Stimulated activated CD8-positive, alpha-beta memory T cell treated with anti-CD3 and anti-CD28 coated beads, Interleukin-12 subunit alpha, Interleukin-12 subunit beta, amount 100 ng/mL, for 24 hours (primary cell): Measurements from ENCODE around the gene VAX1.
"Not testable (repeated sequence)": the region's sequence is repeated elsewhere in the genome, so short reads cannot be mapped to it uniquely, and the experiment has no call there.

Experiments used
- DNase-seq: peaks from one replicate; pipeline ENCODE4 v3.0.0-alpha.2; 2020; ENCODE audit errors: extremely low read depth

Gene VAX1

GRCh38 chr10:117135480-117136140 lies 2.5 kb downstream of the VAX1 start:
- no peak for DNase-seq

DNA sequence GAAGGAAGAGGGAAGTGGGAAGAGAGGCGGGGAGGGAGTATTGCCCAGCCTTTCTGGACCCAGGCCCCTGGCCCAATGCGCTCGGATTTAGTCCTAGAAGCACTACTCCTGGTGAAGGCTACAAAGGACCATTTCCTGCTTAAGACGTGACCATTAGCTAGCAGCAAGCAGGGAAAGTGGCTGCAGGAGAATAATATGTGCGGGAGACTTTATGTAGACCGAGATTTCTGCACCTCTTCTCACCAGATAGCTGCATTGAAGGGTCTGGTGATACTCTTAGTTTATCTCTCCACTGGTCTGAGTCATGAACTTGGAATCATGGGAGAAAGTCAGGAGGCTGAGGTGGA lies 3.1 kb downstream of the VAX1 start:
- no peak for DNase-seq

- DNase-seq: no peak
These were observed 3.6 kb downstream of the VAX1 start for GRCh38 chr10:117134306-117135025.

- DNase-seq: no peak
These were observed 4.1 kb downstream of the VAX1 start for GRCh38 chr10:117134056-117134305.

GRCh38 chr10:117133273-117134055 lies 4.6 kb downstream of the VAX1 start:
- DNase-seq: no peak

GRCh38 chr10:117132751-117133231 lies 5.3 kb downstream of the VAX1 start:
- DNase-seq: no peak

DNA sequence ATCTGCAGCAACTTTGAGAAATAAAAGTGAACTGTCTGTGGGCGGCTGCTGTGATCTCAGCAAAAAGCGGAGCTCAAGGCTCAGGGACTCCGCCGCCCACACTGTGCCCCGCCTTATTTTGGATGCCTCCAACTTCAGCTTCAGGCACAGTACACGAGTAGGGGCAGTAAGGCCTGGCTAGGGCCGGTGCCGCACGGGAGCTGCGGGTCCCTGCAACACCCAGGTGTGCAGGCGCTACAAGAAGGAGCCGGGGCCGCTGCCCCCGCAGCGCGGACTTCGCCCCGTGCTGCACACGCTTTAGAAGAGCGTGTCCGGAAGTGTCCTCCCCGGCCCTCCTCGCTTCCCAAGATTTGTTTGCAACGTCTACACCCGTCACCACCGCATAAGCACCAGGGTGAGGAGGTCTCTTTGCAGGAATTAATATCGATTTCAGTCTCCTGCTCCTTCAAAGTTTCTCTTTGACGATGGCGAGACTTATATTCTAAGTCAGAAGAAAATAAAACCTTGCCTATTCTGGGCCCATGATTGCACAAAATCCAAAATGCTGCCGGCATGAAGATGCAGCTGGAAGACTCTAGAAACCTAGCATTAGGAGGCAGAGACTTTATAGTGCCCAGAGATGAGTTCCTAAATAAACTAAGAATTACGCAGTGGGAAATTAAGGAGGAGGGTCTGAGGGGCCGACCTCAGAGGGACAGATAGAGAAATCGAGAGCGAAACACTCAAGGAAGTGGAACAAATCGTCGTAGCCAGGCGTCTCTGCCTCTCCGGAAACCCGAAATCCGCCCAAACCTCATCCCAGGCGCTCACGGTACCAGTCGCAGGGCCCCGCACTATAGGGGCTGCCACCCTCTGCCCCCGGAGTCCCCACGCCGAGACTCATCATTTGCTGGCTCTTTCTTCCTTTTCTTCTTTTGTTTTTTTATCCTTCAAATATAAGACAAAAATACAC lies 6.4 kb downstream of the VAX1 start:
- no peak for DNase-seq

- DNase-seq: no peak
These were observed 7.2 kb downstream of the VAX1 start for GRCh38 chr10:117130862-117131375.

- DNase-seq: no peak
These were observed 7.7 kb downstream of the VAX1 start for GRCh38 chr10:117130346-117130745.

- DNase-seq: not testable (repeated sequence)
These were observed 11.4 kb downstream of the VAX1 start for GRCh38 chr10:117126645-117127044.

DNA sequence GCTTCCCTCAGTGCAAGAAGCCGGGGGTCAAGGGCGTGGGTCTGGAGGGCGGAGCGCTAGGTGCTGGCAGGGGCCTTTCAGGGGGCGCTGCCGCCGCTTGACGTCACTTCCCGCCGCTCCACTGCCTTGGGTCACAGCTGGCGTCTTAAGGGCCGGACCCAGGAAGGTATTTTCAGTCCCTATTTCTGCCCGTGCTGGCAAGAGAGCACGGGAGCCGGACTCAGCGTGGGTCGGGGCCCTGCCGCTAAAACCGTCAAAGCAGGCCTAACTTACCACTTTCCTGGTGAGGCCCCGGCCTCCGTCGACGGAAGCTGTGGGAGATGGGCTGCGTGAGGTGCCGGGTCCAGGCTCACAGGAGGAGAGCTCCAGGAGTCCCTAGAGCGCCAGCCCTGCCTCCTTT lies 12.0 kb downstream of the VAX1 start:
- no peak for DNase-seq

DNA sequence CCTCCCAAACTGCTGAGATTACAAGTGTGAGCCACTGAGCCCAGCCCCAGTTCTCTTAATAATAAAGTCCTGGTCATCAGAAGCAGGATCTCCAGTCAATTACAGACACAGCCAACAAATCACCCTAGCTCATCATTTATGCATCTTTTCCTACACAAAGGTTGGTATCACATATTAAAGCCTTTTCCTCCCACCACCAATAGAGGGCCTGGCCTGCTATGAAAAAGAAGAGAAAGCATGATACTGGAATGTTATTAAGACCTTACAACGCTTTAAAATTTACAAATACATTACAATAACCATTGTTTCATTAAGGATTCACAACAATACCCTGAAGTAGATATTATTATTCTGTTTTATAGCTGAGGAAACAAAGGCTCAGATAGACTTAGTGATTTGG lies 25.9 kb downstream of the VAX1 start:
- no peak for DNase-seq

DNA sequence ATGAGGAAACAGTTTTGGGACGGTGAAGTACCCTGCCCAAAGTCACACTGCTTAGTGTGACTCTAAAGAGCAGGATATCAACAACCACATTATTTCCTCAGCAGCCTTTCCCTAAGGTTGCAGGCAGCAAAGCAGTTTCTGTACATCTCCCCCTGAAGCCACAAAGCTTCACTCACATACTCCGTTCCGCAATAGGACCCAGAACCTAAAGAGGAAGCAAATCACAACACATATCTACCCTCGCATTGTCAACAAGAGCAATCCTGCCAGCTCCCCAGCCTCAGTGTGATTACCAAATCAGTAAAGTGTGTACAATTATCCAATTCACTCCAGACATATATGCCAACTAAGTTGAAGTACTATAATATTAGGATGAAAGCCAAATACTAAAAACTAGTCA lies 30.8 kb downstream of the VAX1 start:
- DNase-seq: no peak

DNA sequence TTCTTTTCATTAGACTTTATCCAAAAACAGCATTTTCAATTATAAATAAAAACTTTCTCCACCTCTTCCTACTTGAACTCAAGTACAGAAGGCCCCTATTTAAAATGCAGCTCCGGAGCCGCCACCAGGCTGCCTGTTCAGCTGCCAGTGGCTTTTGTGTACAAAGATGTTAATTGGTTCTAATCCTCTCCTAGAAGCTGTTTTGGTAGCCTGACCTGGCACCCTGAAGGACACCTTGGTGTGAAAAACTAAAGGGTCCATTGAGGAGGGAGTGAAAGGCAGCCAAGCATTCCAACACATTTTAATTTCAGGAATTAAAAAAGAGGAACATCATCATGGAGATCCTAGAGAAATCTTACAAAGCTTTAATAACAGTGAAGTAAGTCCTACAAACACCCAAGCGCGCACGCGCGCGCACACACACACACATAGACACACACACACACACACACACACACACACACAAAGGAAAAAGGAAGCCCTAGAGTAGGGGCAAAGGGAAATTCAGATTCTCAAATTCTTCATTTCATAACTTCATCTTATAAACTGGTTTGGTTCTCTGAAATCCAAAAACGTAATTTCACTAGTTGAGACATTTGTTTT lies 41.4 kb downstream of the VAX1 start:
- no peak for DNase-seq

DNA sequence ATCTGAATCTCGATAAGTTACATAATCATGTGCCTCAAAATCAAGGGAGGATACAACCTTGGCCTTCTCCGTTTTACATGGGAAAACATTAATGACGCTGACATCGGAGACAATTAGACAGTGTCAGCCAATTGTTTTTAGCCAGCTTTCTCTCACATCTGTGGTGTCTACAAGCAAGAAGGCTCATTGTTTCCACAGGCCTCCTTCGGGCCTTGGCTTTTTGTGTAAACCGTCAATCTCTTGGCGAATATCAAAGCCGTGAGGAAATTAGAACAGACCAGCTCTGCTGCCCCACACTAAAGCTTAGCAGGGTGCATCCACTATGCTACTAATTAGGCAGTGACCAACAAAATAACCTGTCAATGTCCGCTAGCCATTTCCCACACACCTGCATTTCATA lies 43.2 kb downstream of the VAX1 start:
- no peak for DNase-seq

GRCh38 chr10:117092386-117092785 lies 45.7 kb downstream of the VAX1 start:
- DNase-seq: no peak

- no peak for DNase-seq
These were observed 47.2 kb downstream of the VAX1 start for GRCh38 chr10:117090834-117091233.

- no peak for DNase-seq
These were observed 50.5 kb downstream of the VAX1 start for GRCh38 chr10:117087521-117087920.

DNA sequence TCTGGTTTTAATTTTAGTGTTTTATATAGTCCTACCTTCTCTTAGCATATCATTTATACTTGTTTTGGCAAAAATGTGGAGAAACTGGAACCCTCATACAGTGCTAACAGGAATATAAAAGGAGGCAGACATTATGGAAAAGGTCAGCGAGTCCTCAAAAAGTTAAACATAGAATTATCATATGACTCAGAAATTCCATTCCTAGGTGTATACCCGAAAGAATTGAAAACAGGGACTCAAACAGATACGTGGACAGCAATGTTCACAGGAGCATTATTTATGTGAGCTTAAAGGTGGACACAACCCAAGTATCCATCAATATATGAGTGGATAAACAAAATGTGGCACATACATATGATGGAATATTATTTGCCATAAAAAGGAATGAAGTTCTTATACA lies 51.5 kb downstream of the VAX1 start:
- DNase-seq: no peak

GRCh38 chr10:117084421-117085246 lies 53.4 kb downstream of the VAX1 start:
- DNase-seq: not testable (repeated sequence)
